Fibroblast of mammary gland (primary cell): Measurements from ENCODE around the gene ZNF354C.

Experiments
- DNase-seq: peaks from one replicate; pipeline ENCODE4 v3.0.0-alpha.2; 2010; ENCODE audit warnings: low read depth
- H3K4me3 ChIP-seq: 2 replicates; pipeline ENCODE4 v1.5.1; 2011; ENCODE audit warnings: low read depth, mild to moderate bottlenecking, low read length, moderate library complexity; ENCODE audit not compliant: control insufficient read depth
- TF ChIP-seq, protein P1 (sequence below): conservative IDR thresholded peaks from 2 replicates; pipeline ENCODE4 v1.5.1; 2011; ENCODE audit warnings: low read depth, low read length, inconsistent platforms; ENCODE audit not compliant: control insufficient read depth, insufficient read depth

The ZNF354C gene

DNA sequence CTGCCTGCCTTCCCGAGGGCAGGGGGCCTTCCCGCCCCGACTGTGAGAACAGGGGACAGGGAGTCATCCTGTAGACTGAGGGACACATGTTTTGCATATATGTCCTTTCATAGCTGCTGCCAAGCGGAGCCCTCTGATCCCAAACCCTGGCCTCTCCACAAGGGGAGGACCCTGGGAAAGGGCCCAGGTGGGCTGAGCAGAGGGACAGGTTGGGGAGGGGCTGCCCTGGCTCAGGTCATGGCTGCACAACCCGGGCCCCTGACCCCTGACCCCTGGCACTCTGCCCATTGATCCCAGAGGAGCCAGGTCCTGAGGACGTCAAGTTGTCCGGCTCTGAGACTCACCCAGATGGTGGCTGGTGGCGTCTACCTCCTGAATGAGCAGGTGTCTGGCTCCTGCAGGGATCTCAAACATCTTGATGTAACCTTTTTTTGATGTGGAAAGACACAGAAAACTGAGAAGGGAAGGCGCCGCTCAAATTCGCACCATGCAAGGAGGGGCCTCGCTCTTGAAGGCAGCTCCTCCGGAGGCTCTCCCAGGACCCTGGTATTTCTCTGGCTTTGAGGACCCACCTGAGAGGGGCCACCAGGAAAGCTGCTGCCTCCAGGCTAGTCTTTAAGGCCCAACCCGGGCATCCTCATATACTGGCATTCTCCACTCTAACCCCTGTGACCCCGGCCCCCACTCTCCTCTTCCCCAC lies 71.9 kb downstream of the ZNF354C start:
- no peak overlapping the region for H3K4me3 ChIP-seq
- TF ChIP-seq, protein P1, sequence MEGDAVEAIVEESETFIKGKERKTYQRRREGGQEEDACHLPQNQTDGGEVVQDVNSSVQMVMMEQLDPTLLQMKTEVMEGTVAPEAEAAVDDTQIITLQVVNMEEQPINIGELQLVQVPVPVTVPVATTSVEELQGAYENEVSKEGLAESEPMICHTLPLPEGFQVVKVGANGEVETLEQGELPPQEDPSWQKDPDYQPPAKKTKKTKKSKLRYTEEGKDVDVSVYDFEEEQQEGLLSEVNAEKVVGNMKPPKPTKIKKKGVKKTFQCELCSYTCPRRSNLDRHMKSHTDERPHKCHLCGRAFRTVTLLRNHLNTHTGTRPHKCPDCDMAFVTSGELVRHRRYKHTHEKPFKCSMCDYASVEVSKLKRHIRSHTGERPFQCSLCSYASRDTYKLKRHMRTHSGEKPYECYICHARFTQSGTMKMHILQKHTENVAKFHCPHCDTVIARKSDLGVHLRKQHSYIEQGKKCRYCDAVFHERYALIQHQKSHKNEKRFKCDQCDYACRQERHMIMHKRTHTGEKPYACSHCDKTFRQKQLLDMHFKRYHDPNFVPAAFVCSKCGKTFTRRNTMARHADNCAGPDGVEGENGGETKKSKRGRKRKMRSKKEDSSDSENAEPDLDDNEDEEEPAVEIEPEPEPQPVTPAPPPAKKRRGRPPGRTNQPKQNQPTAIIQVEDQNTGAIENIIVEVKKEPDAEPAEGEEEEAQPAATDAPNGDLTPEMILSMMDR, result no peak
- no peak for DNase-seq

DNA sequence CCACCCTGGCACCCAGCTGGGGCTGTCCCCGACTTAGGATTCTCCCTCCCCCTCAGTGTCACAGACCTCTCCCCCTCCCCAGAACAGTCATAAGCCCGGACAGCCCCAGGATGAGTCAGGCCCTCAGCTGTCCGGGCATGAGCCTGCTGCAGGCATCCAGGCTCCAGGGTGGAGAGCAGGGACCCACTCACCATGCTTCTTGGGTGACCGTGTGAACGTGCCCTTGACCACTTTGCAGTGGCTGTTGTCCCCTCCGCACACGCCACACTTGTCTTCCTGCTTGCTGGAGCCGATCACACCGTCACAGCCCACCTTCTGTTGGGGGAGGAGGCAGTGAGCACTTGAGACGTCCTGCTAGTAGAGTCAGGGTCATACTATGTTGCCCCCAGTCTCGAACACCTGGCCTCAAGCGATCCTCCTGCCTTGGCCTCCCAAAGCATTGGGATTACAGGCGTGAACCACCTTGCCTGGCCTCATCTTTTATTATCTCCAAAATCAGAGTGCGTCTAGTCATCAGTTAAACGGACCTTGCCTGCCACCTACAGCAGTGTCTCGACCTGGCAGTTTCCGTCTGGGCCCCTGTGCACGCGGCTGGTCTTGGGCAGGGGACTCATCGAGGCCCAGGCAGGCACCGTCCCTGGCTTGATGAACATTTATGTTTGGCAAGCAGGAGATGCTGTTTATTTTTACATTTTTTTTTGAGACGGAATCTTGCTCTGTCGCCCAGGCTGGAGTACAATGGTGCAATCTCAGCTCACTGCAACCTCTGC lies 72.6 kb downstream of the ZNF354C start:
- TF ChIP-seq, protein P1, result no peak
- no peak overlapping the region for H3K4me3 ChIP-seq
- no peak for DNase-seq
